Measurements from ENCODE around the gene ABL2. TPM values are rescaled to one million over a fixed set of nuclear protein-coding genes. Genes with fewer than 3 reads are reported as not detected.

Gene ABL2
- total and polyA plus RNA-seq, 12 donors = 2.5 to 14.4 (median 10.9) TPM

- TF ChIP-seq CTCF (IDR thresholded peaks at IDR 0.05) = no peak
- Histone ChIP-seq H3K27me3 (no peaks in the 10 kb centered on the region), H3K9me3 (no peaks in the 10 kb centered on the region), H3K27ac (no peak overlapping the region), H3K36me3 (no peaks in the 10 kb centered on the region), H3K4me3 (no peak overlapping the region), H3K4me1 (no peaks in the 10 kb centered on the region)
- ATAC-seq (no peak), DNase-seq (no peak)
- 75 to 78% methylated on average over 3 of the region's 3 CpGs for WGBS, 2 donors
- intact Hi-C loops (cut with DNase I) = no loop called here
Measured at GRCh38 chr1:179264507-179264906, 35.0 kb upstream of the ABL2 start.

GRCh38 chr1:179263121-179263520, 33.6 kb upstream of the ABL2 start:
- no peak for ATAC-seq
- Histone ChIP-seq H3K27me3 (no peaks in the 10 kb centered on the region), H3K9me3 (no peaks in the 10 kb centered on the region), H3K27ac (no peak overlapping the region), H3K4me1 (no peaks in the 10 kb centered on the region), H3K36me3 (no peaks in the 10 kb centered on the region), H3K4me3 (no peak overlapping the region)
- DNase-seq = no peak
- intact Hi-C loops (cut with DNase I) = no loop called here
- TF ChIP-seq CTCF (IDR thresholded peaks at IDR 0.05) = no peak

GRCh38 chr1:179262183-179262582, 32.7 kb upstream of the ABL2 start:
- ATAC-seq (no peak), DNase-seq (no peak)
- Histone ChIP-seq H3K4me3 (no peak overlapping the region), H3K27ac (no peak overlapping the region), H3K36me3 (no peaks in the 10 kb centered on the region), H3K9me3 (no peaks in the 10 kb centered on the region), H3K4me1 (no peaks in the 10 kb centered on the region), H3K27me3 (no peaks in the 10 kb centered on the region)
- TF ChIP-seq CTCF (IDR thresholded peaks at IDR 0.05) = no peak
- 87 to 94% methylated on average over 1 of the region's 1 CpG for WGBS, 2 donors
- intact Hi-C loops (cut with DNase I) = no loop called here

GRCh38 chr1:179253286-179253972, 24.0 kb upstream of the ABL2 start:
- DNase-seq (no peak), ATAC-seq (no peak)
- Histone ChIP-seq H3K4me3 (no peak overlapping the region), H3K4me1 (peaks cover 0 to 4% (median 0%) of the 10 kb centered on the region in 9 donors), H3K9me3 (no peaks in the 10 kb centered on the region), H3K27me3 (no peaks in the 10 kb centered on the region), H3K36me3 (no peaks in the 10 kb centered on the region), H3K27ac (no peak overlapping the region)
- intact Hi-C loops (cut with DNase I) = loop anchor here in 5 of 10 donors (5.0 to 10.0 kb wide), 3 partner anchors 114 to 121 kb away; partner anchors contain the start of gene AXDND1 (in 3 of the 5)
- 78 to 86% methylated on average over 8 of the region's 8 CpGs for WGBS, 2 donors
- TF ChIP-seq CTCF (IDR thresholded peaks at IDR 0.05) = no peak

Measured in heart right ventricle (tissue), 16 donors.